ENCODE measurements around the gene CYB5R3. TPM values are rescaled to one million over a fixed set of nuclear protein-coding genes. Genes with fewer than 3 reads are reported as not detected.

Gene CYB5R3
- polyA plus RNA-seq, 4 donors = 147 to 175 (median 158) TPM

DNA sequence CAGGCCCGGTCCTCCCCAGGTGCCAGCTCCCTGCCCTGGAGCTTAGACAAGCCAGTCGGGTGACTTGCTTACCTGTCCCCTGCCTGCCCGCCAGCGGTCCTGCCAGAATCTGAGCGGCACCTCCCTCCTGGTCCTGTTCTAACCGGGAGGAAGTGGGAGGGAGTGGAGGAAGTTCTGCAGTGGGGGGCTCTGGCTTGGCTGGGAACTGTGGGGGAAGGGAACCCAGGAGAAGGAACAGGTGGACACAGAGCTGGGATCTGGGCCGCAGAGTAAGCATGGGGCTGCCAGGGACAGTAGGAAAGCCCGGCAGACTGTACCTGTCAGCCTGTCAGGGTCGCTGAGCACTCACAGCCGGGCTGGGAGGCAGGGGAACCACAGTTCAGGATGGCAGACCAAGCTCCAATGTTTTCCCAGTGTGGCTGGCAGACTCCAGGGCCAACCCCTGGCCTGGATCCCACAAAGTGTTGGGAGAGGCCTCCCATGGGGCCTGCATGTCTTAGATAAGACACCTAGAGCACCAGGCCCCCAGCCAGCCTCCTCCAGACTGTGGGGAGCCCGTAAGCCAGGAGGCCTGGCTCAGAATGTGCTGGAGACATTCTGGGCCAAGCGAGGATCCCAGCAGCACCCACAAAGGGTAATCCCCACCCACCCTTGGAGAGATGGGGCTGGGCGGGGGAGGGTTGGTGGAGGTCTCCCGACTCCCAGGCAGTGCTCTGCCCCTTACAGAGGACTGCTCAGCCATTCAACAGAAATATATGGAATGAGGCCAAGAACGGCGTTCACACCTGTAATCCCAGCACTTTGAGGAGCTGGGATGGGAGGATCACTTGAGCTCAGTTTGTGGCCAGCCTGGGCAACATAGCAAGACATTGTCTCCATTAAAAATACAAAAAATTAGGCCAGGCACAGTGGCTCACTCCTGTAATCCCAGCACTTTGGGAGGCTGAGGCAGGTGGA lies 2.3 kb downstream of the CYB5R3 start:
- DNase-seq (ENCODE audit: low read depth in 4 of 4, low spot score in 3 of 4) = no peak

DNA sequence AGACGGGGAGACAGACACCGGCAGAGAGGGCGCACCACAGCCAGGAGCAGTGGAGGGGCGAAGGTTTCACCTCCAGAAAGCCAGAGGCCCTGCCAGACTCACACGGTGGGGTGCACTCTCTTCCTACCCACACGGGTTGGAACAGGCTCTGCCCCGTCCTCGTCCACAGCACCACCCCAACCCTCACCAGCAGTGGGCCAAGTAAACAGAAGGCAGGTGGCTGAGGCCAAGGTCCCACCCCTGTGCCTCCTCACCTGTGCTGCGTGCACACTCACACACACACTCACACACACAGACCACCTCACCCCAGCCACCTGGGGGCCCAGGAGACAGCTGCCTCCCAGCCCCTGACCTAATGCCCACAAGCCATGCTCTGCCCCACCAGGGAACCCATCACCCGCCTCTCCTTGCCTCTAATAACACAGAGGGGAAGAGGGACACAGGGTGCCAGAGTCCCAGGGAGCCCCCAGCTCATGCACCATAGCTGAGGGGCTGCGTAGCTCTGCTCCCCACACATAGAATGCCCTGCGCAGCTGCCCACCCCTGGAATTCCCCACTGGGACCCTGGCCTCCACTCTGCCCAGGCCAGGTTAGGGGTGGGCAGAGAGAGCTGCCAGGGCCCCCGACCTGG lies 3.1 kb downstream of the CYB5R3 start:
- DNase-seq (ENCODE audit: low read depth in 4 of 4, low spot score in 3 of 4) = no peak

DNA sequence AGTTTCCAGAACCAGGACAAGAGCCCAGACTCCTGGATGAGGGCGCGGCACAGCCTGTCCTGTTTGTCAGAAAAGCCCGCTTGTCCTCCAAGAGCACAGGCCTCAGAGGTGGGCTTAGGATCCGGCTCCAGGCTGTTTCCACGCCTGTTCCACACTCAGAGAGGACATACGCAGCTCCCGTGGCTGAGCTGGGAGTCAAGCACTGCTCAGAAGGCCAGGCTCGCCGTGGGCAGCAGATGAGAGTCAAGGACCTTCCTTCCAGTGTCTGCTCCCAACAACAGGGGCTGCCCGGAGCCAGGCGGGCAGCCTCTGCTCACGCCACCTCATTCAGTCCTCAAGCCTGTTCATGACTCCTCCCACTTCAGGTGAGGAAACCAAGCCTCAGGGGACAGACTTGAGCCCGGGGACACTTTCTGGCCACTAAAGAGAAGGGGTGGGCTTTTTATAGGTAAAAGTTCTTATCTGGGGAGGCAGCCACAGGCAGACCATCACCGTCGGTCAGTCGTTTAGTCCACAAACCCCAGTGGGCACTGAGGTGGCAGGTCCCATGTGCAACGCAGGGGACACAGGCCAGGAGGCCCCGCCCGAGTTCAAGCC lies 3.8 kb downstream of the CYB5R3 start:
- no peak for DNase-seq (ENCODE audit: low read depth in 4 of 4, low spot score in 3 of 4)

DNA sequence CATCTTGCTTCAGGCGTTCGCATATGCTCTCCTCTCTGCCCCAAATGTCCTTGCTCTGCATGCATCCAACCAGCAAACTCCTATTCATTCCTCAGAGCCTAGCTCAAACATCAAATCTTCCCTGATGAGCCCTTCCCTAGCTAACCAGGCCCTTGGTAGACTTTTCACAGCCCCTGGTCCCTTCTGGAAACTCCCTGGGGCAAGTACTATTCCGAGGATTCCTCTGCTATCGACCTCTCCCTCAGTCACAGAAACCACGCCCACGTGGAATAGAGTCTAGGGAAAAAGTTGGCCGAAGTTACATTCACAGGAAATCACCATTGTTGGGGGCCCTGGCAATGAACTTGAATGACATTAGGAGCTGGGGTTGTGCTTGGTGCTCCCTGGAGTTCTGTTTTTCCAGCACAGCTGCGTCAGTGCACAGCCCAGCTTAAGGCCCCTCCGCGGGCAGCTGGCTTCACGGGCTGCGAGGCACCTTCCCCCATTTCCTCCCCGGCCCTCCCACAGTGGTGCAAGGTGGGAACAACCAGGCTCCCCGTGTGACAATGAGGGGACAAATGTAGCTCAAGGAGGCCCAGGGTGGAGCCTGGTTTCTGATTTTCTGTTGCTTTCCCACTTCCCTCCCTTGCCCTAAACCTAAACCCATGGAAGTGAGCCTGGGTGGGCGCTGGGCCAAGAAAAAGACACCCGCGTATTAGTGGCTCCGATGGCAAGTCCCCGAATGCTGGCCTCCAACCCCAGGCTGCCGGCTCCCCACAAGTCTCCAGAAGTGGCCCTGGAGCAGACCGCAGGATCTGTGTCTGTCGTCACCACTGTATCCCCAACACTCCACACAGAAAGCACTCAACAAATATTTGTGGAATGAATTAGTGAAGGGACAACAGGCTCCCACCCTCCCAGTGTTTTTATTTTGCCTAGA lies 4.5 kb downstream of the CYB5R3 start:
- no peak for DNase-seq (ENCODE audit: low read depth in 4 of 4, low spot score in 3 of 4)

- DNase-seq (ENCODE audit: low read depth in 4 of 4, low spot score in 3 of 4) = no peak
These were observed 5.4 kb downstream of the CYB5R3 start for GRCh38 chr22:42643634-42644421.

DNA sequence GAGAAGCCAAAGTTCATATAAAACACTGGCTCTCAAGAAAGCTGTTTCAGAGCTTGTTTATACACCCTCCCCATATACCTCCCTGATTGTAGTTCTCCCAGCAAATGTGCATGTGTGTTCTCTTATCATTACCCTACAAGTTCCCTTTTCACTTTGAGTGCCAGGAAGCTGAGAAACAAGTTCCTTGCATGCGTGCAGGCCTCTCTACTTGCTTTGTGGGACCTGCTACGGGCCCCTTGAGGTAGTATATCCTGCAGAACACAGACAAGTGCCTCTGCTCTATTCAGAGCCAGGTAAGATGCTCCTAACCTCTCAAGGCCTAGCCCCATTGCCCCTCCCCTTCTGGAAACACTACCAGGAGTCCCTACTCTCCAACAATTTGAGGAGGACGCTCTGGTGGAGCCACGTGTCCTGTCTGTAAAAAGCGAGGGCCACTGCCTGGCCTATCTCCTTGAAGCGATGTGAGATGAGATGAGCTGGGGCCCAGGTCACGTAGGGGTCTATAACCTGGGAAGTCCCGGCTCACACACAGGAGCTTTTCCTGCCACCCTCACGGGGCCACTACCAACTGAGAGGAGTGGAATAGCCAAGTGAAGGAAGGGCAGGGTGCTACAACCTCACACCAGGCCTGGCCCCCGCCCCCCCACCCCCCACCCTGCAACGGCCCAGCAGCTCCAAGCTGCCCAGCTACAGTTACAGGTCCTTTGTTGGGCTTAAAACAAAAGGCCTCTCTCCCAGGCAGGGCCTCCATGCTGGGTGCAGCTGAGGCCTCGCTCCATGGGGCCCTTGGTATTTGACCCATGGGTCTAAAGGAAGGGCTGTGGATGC lies 6.2 kb downstream of the CYB5R3 start:
- DNase-seq (ENCODE audit: low read depth in 4 of 4, low spot score in 3 of 4) = no peak

GRCh38 chr22:42641801-42642413 lies 7.3 kb downstream of the CYB5R3 start:
- DNase-seq (ENCODE audit: low read depth in 4 of 4, low spot score in 3 of 4) = no peak

DNA sequence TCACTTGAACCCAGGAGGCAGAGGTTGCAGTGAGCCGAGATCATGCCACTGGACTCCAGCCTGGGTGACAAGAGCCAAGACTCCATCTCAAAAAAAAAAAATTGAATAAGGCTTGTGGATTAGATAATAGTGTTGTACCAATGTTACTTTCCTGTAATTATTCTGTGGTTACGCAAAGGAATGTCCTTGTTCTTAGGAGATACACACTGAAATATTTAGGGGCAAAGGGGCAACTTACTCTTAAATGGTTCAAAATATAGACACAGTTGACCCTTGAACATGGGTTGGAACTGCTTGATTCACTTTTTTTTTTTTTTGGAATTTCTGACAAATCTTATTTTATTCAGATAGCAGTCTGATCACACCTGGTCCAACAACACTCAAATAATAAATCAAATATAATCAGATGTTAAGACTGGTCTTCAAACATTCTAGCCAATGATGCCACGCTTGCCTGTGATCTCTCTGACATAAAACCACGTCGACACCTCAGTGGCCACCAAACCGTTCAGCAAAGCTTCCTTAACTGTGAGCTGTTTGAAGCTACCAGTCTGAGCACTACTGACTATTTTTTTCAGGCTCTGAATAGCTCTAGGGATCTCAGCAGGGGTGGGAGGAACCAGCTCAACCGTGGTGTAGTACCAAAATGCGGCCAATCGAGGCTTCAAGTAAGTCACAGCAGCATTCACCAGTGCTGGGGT lies 9.5 kb downstream of the CYB5R3 start:
- no peak for DNase-seq (ENCODE audit: low read depth in 4 of 4, low spot score in 3 of 4)

GRCh38 chr22:42637555-42637954 lies 11.6 kb downstream of the CYB5R3 start:
- DNase-seq (ENCODE audit: low read depth in 4 of 4, low spot score in 3 of 4) = no peak

DNA sequence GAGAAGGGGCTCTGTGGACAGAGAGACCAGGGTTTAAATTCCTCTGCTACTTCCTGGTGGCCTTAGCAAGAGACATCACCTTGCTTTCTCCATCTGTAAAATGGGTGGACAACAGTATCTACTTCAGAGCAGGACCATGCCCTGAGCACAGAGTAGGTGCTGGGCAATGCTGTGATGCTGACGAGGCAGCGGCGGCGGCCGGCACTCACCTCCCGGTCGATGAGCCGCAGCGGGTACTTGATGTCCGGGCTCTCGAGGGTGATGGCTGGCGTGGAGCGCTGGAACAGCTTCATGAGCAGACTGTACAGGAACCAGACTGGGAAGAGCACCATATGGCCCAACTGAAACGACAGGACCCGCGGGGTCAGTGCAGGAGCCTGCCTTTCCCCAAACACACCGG lies 12.7 kb downstream of the CYB5R3 start:
- no peak for DNase-seq (ENCODE audit: low read depth in 4 of 4, low spot score in 3 of 4)

DNA sequence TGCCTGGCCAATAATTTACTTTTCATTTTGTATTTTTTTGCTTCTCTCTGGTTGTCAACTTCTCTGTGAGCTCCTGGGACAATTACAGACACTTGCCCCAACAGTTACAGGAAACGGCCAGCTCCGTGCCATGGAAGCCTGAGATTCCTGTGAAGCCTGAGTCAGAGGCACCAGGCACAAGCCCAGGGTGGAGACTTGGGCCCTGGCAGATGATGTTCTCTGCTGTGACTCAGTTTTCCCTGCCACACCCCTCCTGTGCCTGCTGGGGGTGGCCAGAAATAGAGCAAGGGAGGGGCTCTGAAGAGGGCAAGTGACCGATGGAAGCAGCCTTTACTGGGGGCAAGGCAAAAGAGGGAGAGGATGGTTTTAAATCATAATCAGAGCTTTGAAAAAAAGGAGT lies 13.7 kb downstream of the CYB5R3 start:
- DNase-seq (ENCODE audit: low read depth in 4 of 4, low spot score in 3 of 4) = no peak

DNA sequence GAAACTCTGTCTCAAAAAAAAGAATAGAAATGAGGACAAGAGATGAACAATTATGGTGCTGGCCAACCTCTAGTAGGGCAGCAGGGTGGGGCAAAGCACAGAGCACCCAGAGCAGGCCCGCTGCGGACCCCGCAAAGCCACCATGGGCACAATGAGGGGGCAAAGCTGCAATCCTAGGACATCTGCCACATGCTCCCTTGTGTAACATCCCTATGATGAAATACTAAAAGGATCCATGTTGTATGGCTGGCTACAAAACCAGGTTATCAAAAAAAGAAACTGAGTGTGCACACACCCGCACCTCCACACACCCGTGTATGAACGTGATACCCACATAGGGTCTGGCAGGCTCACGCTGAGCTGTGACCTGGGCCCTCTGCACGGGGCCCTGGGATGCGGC lies 16.2 kb downstream of the CYB5R3 start:
- no peak for DNase-seq (ENCODE audit: low read depth in 4 of 4, low spot score in 3 of 4)

GRCh38 chr22:42632096-42632495 lies 17.1 kb downstream of the CYB5R3 start:
- DNase-seq (ENCODE audit: low read depth in 4 of 4, low spot score in 3 of 4) = no peak

GRCh38 chr22:42630901-42631602 lies 18.1 kb downstream of the CYB5R3 start:
- DNase-seq (ENCODE audit: low read depth in 4 of 4, low spot score in 3 of 4) = no peak

DNA sequence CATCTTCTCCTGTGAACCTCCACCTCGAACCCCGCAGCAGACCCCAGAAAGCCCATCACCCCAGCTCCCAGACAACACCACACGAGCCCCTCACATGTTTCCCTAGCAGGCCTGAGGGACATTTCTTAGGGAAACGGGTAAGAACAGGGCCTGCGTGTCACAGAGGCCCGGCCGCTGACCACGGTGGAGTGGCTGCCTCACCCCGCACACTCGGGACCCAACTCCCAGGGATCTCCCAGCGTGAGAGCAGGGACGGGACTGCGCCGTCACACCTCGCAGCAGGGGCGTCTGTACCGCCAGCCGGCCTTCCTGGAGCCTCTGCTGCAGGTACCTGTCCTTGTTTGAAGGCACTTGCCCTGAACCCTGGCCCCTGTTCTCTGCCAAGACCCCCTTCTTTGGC lies 19.0 kb downstream of the CYB5R3 start:
- no peak for DNase-seq (ENCODE audit: low read depth in 4 of 4, low spot score in 3 of 4)

DNA sequence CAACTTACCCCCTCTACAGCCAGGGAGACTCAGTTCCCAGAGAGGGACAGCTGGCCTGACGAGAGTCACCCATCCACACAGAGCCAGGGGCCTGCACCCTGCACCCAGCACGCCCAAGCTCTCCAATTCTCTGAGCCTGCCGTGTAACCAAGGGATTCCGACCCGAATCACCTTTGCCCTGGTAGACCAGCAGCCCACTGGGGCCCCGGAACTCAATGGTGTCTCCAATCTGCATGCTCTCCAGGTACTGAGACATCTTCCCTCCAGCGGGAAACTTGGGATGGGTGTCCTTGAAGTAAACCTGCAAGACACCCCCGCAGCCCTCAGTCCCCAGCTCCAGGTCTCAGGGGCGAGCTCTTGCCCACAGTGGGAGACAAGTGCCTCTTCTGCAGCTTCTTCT lies 21.2 kb downstream of the CYB5R3 start:
- no peak for DNase-seq (ENCODE audit: low read depth in 4 of 4, low spot score in 3 of 4)

DNA sequence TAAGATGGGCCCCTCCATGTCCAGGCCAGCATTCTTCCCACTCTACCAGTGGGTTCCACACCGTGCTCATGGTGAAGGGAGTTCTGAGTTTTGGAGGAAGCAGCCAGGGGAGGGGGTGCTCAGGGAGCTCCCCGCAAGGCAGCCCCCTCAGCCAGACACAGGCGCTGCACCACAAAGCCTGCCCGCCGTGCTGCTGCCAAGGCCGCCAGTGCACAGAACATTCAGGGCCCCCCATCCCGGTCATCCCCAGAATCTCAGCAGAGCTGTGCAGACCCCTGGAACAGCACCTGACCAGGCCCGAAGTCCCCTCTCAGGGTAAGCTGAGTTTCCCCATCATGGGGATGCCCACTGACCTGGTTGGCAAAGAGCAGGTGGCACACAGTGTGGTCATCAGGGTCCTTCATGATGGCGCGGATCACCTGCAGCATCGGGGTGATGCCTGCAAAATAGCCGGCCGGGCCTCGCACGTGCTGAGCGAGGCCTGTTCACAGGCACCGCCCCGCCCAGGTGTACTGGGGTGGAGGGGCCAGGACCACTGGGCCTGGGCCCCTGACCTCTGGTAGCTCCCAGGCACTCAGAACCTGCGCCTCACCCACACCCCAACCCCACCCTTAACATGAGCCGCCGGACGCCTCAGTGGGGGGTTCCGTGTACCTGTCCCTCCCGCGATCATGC lies 22.1 kb downstream of the CYB5R3 start:
- DNase-seq (ENCODE audit: low read depth in 4 of 4, low spot score in 3 of 4) = no peak
